Measurements from ENCODE around the gene ODF4. TPM values are rescaled to one million over a fixed set of nuclear protein-coding genes. Genes with fewer than 3 reads are reported as not detected.
"Not testable (repeated sequence)": the region's sequence is repeated elsewhere in the genome, so short reads cannot be mapped to it uniquely, and the experiment has no call there.

The ODF4 gene
- total and polyA plus RNA-seq, 9 donors, result not detected

- no peaks in the 10 kb centered on the region for H3K36me3 ChIP-seq
- H3K4me1 ChIP-seq (ENCODE audit: insufficient read depth), result no peaks in the 10 kb centered on the region
- no peaks in the 10 kb centered on the region for H3K9me3 ChIP-seq
- intact Hi-C loops (cut with DNase I), result no loop called here
- no peak overlapping the region for H3K27ac ChIP-seq
- DNase-seq, result no peak
- no peak for TF ChIP-seq CTCF (IDR thresholded peaks at IDR 0.05)
- no peak for TF ChIP-seq POLR2A (IDR thresholded peaks at IDR 0.05)
- no peak for TF ChIP-seq EP300 (IDR thresholded peaks at IDR 0.05)
- no peak overlapping the region for H3K4me3 ChIP-seq
- H3K27me3 ChIP-seq, result no peaks in the 10 kb centered on the region
- WGBS, 3 donors, result 65 to 70% (median 66%) methylated on average over 5 of the region's 5 CpGs
These were observed 893 bp upstream of the ODF4 start for GRCh38 chr17:8338753-8339140.

GRCh38 chr17:8341456-8341855 lies 1.8 kb downstream of the ODF4 start:
- DNase-seq, result no peak
- Histone ChIP-seq H3K4me1 (ENCODE audit: insufficient read depth) (no peaks in the 10 kb centered on the region), H3K4me3 (no peak overlapping the region), H3K36me3 (no peaks in the 10 kb centered on the region), H3K27ac (no peak overlapping the region), H3K9me3 (no peaks in the 10 kb centered on the region), H3K27me3 (no peaks in the 10 kb centered on the region)
- 23 to 39% (median 26%) methylated on average over 4 of the region's 4 CpGs for whole genome bisulfite sequencing, 3 donors
- intact Hi-C loops (cut with DNase I), result no loop called here
- TF ChIP-seq POLR2A (IDR thresholded peaks at IDR 0.05), result no peak
- no peak for TF ChIP-seq EP300 (IDR thresholded peaks at IDR 0.05)
- no peak for TF ChIP-seq CTCF (IDR thresholded peaks at IDR 0.05)

- WGBS, 3 donors, result 58 to 72% (median 68%) methylated on average over 6 of the region's 6 CpGs
- TF ChIP-seq EP300 (IDR thresholded peaks at IDR 0.05) (no peak), POLR2A (IDR thresholded peaks at IDR 0.05) (no peak), CTCF (IDR thresholded peaks at IDR 0.05) (no peak)
These were observed 5.5 kb downstream of the ODF4 start for GRCh38 chr17:8345052-8345690.

GRCh38 chr17:8345951-8346665 lies 6.5 kb downstream of the ODF4 start:
- H3K27me3 ChIP-seq, result no peaks in the 10 kb centered on the region
- whole genome bisulfite sequencing, 3 donors, result 52 to 63% (median 60%) methylated on average over 5 of the region's 5 CpGs
- H3K4me1 ChIP-seq (ENCODE audit: insufficient read depth), result no peaks in the 10 kb centered on the region
- no peaks in the 10 kb centered on the region for H3K9me3 ChIP-seq
- no peak for DNase-seq
- no peaks in the 10 kb centered on the region for H3K36me3 ChIP-seq
- TF ChIP-seq EP300 (IDR thresholded peaks at IDR 0.05) (no peak), CTCF (IDR thresholded peaks at IDR 0.05) (no peak), POLR2A (IDR thresholded peaks at IDR 0.05) (no peak)
- intact Hi-C loops (cut with DNase I), result no loop called here
- no peak overlapping the region for H3K27ac ChIP-seq
- no peak overlapping the region for H3K4me3 ChIP-seq

More at GRCh38 chr17:8345052-8345690, 5.5 kb downstream of the ODF4 start:
- intact Hi-C loops (cut with DNase I), result no loop called here
- H3K4me3 ChIP-seq, result no peak overlapping the region
- H3K27ac ChIP-seq, result no peak overlapping the region
- H3K36me3 ChIP-seq, result no peaks in the 10 kb centered on the region
- no peaks in the 10 kb centered on the region for H3K4me1 ChIP-seq (ENCODE audit: insufficient read depth)
- no peak for DNase-seq
- H3K27me3 ChIP-seq, result no peaks in the 10 kb centered on the region
- no peaks in the 10 kb centered on the region for H3K9me3 ChIP-seq

- H3K9me3 ChIP-seq; H3K27me3 ChIP-seq; H3K36me3 ChIP-seq; H3K27ac ChIP-seq; DNase-seq; intact Hi-C loops (cut with DNase I); H3K4me3 ChIP-seq; H3K4me1 ChIP-seq (ENCODE audit: insufficient read depth): not testable (repeated sequence)
- WGBS, 3 donors, result 11 to 54% (median 29%) methylated on average over 15 to 25 of the region's 25 CpGs
These were observed 7.4 kb downstream of the ODF4 start for GRCh38 chr17:8347001-8347400.

Data from ovary (tissue), 9 donors.